ENCODE results near the gene SLC4A1. TPM values are rescaled to one million over a fixed set of nuclear protein-coding genes. Genes with fewer than 3 reads are reported as not detected.

Gene SLC4A1
- total and polyA plus RNA-seq, 2 of the 13 experiments (the other 11 are each of a cell fraction or from before 2014, with no cell fraction given), result not detected

DNA sequence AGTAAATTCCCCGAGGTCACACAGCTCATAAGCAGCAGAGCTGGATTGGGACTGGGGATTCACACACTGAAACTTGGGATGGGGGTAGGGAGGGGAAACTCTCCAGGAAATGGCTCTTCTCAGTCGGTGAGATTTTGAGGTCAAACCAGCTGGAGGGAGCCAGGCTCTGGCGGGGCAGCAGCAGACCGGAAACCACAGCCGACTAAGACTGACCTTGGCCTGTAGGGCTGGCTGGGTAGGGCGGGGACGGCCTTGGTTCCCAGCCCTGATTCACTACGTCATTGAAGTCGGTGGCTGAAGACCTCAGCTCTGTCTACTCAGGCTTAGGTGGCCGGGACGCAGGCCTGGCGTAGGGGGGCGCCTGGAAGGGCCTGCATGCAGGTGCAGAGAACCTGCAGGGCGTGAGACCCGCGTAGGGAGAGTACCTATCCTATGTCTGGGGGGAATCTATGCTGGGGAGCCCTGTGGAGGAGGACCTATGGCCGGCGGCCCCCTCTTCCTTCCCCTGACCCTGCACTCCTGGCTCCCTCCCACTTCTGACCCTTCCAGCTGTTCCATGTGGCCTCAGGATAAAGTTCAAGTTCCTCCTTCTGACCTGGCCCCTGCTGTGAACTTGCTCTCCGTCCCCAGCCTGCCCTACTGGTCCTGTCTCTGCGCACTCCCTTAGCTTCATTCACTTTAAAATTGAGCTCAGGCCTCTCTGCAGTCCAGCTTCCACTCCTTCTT, 11.9 kb upstream of the SLC4A1 start (continued):
- TF ChIP-seq, protein P1, sequence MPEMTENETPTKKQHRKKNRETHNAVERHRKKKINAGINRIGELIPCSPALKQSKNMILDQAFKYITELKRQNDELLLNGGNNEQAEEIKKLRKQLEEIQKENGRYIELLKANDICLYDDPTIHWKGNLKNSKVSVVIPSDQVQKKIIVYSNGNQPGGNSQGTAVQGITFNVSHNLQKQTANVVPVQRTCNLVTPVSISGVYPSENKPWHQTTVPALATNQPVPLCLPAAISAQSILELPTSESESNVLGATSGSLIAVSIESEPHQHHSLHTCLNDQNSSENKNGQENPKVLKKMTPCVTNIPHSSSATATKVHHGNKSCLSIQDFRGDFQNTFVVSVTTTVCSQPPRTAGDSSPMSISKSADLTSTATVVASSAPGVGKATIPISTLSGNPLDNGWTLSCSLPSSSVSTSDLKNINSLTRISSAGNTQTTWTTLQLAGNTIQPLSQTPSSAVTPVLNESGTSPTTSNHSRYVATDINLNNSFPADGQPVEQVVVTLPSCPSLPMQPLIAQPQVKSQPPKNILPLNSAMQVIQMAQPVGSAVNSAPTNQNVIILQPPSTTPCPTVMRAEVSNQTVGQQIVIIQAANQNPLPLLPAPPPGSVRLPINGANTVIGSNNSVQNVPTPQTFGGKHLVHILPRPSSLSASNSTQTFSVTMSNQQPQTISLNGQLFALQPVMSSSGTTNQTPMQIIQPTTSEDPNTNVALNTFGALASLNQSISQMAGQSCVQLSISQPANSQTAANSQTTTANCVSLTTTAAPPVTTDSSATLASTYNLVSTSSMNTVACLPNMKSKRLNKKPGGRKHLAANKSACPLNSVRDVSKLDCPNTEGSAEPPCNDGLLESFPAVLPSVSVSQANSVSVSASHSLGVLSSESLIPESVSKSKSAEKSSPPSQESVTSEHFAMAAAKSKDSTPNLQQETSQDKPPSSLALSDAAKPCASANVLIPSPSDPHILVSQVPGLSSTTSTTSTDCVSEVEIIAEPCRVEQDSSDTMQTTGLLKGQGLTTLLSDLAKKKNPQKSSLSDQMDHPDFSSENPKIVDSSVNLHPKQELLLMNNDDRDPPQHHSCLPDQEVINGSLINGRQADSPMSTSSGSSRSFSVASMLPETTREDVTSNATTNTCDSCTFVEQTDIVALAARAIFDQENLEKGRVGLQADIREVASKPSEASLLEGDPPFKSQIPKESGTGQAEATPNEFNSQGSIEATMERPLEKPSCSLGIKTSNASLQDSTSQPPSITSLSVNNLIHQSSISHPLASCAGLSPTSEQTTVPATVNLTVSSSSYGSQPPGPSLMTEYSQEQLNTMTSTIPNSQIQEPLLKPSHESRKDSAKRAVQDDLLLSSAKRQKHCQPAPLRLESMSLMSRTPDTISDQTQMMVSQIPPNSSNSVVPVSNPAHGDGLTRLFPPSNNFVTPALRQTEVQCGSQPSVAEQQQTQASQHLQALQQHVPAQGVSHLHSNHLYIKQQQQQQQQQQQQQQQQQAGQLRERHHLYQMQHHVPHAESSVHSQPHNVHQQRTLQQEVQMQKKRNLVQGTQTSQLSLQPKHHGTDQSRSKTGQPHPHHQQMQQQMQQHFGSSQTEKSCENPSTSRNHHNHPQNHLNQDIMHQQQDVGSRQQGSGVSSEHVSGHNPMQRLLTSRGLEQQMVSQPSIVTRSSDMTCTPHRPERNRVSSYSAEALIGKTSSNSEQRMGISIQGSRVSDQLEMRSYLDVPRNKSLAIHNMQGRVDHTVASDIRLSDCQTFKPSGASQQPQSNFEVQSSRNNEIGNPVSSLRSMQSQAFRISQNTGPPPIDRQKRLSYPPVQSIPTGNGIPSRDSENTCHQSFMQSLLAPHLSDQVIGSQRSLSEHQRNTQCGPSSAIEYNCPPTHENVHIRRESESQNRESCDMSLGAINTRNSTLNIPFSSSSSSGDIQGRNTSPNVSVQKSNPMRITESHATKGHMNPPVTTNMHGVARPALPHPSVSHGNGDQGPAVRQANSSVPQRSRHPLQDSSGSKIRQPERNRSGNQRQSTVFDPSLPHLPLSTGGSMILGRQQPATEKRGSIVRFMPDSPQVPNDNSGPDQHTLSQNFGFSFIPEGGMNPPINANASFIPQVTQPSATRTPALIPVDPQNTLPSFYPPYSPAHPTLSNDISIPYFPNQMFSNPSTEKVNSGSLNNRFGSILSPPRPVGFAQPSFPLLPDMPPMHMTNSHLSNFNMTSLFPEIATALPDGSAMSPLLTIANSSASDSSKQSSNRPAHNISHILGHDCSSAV (CRISPR knock-in tag; IDR thresholded peaks at IDR 0.05; ENCODE audit: borderline replicate concordance), result no peak
- TF ChIP-seq, protein P2, sequence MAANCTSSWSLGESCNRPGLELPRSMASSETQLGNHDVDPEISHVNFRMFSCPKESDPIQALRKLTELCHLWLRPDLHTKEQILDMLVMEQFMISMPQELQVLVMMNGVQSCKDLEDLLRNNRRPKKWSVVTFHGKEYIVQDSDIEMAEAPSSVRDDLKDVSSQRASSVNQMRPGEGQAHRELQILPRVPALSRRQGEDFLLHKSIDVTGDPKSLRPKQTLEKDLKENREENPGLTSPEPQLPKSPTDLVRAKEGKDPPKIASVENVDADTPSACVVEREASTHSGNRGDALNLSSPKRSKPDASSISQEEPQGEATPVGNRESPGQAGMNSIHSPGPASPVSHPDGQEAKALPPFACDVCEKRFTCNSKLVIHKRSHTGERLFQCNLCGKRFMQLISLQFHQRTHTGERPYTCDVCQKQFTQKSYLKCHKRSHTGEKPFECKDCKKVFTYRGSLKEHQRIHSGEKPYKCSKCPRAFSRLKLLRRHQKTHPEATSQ (CRISPR knock-in tag; IDR thresholded peaks at IDR 0.05; ENCODE audit: borderline replicate concordance), result no peak
- TF ChIP-seq, protein P3, sequence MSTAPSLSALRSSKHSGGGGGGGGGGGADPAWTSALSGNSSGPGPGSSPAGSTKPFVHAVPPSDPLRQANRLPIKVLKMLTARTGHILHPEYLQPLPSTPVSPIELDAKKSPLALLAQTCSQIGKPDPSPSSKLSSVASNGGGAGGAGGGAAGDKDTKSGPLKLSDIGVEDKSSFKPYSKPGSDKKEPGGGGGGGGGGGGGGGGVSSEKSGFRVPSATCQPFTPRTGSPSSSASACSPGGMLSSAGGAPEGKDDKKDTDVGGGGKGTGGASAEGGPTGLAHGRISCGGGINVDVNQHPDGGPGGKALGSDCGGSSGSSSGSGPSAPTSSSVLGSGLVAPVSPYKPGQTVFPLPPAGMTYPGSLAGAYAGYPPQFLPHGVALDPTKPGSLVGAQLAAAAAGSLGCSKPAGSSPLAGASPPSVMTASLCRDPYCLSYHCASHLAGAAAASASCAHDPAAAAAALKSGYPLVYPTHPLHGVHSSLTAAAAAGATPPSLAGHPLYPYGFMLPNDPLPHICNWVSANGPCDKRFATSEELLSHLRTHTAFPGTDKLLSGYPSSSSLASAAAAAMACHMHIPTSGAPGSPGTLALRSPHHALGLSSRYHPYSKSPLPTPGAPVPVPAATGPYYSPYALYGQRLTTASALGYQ (CRISPR knock-in tag; IDR thresholded peaks at IDR 0.05), result no peak; the same call in 1 of the 2 replicates
- no peak for TF ChIP-seq CREBL2 (CRISPR knock-in tag; IDR thresholded peaks at IDR 0.05; ENCODE audit: borderline replicate concordance)
- TF ChIP-seq FOXA1 (IDR thresholded peaks at IDR 0.05), result no peak
- TF ChIP-seq FOXA1 (CRISPR knock-in tag; IDR thresholded peaks at IDR 0.05), result 0 out of 2 replicates have a peak, but pooled peaks have one; percentile 7
- TF ChIP-seq SMARCC2 (IDR thresholded peaks at IDR 0.05), result no peak
- TF ChIP-seq ZNF280D (CRISPR knock-in tag; IDR thresholded peaks at IDR 0.05), result no peak
- TF ChIP-seq SALL1 (CRISPR knock-in tag; IDR thresholded peaks at IDR 0.05), result peak; percentile 46; the same call in 1 of the 2 replicates
- no peak; the same call in 1 of the 2 replicates for TF ChIP-seq PHF20 (CRISPR knock-in tag; IDR thresholded peaks at IDR 0.05)
- TF ChIP-seq ZNF772 (CRISPR knock-in tag; IDR thresholded peaks at IDR 0.05), result no peak; the same call in 1 of the 2 replicates
- TF ChIP-seq, protein P4, sequence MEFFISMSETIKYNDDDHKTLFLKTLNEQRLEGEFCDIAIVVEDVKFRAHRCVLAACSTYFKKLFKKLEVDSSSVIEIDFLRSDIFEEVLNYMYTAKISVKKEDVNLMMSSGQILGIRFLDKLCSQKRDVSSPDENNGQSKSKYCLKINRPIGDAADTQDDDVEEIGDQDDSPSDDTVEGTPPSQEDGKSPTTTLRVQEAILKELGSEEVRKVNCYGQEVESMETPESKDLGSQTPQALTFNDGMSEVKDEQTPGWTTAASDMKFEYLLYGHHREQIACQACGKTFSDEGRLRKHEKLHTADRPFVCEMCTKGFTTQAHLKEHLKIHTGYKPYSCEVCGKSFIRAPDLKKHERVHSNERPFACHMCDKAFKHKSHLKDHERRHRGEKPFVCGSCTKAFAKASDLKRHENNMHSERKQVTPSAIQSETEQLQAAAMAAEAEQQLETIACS (CRISPR knock-in tag; IDR thresholded peaks at IDR 0.05), result no peak
